Bronchial epithelial cell (primary cell): ENCODE results near the gene RD3L. TPM values are rescaled to one million over a fixed set of nuclear protein-coding genes. Genes with fewer than 3 reads are reported as not detected.

ENCODE experiments used
- DNase-seq: peaks from one replicate; pipeline ENCODE4 v3.0.0-alpha.2; 2010; ENCODE audit warnings: low read depth
- FAIRE-seq: peaks from 2 replicates; lab custom pipeline; 2011; peaks lifted over from hg19 to GRCh38; lab: Jason Lieb, UNC
- H3K27me3 ChIP-seq: 2 replicates; pipeline ENCODE4 v1.5.1; 2011; ENCODE audit warnings: low read length; ENCODE audit not compliant: control insufficient read depth, insufficient read depth
- H3K36me3 ChIP-seq: 2 replicates; pipeline ENCODE4 v1.5.1; 2011; ENCODE audit warnings: low read length; ENCODE audit not compliant: control insufficient read depth, insufficient read depth
- H3K4me3 ChIP-seq: 2 replicates; pipeline ENCODE4 v1.5.1; 2011; ENCODE audit warnings: mild to moderate bottlenecking, low read depth, low read length, control low read depth
- total RNA-seq: library from RNA; depleted of rRNA; stranded (reverse); fragments of >200 nt; gene quantifications from 2 replicates; pipeline ENCODE4 v1.2.1, GENCODE V29; 2014
- TF ChIP-seq, protein P1 (sequence below): IDR thresholded peaks from 2 replicates; pipeline ENCODE4 v1.5.1; 2011; ENCODE audit warnings: mild to moderate bottlenecking, moderate library complexity, low read length, control low read depth, inconsistent platforms; ENCODE audit not compliant: insufficient read depth, severe bottlenecking

Gene RD3L
- total RNA-seq, 1 donor from 2014 or later = not detected

DNA sequence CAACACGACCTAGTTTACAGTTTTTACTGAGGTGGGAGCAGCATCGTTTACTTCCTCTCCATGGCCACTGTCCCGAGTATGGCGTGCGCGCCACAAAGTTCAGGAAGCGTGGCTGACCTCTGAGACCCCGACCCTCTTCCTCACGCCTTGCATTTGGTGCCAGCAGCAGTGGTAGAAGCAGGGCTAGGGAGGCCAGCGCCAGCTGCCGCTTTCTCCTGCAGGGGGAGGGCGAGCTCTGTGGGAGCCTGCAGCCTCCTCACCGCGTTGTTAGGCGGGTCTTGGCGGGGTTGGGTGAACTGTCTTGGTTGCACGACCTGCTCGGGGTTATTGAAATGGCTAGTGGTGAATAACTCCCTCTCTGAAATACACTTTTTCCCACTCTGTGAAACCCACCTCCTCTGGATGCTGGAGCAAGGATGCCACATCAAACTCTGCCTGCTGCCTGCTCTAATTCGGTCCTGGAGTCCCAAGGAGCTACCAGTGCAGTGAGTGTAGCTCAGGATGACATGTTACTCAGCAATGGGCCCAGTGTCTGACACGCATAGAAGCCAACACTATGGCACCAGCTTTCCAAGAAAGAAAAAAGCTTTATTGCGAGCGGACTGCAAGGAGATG is 36.4 kb downstream of the RD3L start:
- Histone ChIP-seq H3K36me3 (no peaks in the 10 kb centered on the region), H3K27me3 (no peaks in the 10 kb centered on the region), H3K4me3 (no peak overlapping the region)
- DNase-seq (no peak), FAIRE-seq (no peak)
- TF ChIP-seq, protein P1, sequence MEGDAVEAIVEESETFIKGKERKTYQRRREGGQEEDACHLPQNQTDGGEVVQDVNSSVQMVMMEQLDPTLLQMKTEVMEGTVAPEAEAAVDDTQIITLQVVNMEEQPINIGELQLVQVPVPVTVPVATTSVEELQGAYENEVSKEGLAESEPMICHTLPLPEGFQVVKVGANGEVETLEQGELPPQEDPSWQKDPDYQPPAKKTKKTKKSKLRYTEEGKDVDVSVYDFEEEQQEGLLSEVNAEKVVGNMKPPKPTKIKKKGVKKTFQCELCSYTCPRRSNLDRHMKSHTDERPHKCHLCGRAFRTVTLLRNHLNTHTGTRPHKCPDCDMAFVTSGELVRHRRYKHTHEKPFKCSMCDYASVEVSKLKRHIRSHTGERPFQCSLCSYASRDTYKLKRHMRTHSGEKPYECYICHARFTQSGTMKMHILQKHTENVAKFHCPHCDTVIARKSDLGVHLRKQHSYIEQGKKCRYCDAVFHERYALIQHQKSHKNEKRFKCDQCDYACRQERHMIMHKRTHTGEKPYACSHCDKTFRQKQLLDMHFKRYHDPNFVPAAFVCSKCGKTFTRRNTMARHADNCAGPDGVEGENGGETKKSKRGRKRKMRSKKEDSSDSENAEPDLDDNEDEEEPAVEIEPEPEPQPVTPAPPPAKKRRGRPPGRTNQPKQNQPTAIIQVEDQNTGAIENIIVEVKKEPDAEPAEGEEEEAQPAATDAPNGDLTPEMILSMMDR = no peak

DNA sequence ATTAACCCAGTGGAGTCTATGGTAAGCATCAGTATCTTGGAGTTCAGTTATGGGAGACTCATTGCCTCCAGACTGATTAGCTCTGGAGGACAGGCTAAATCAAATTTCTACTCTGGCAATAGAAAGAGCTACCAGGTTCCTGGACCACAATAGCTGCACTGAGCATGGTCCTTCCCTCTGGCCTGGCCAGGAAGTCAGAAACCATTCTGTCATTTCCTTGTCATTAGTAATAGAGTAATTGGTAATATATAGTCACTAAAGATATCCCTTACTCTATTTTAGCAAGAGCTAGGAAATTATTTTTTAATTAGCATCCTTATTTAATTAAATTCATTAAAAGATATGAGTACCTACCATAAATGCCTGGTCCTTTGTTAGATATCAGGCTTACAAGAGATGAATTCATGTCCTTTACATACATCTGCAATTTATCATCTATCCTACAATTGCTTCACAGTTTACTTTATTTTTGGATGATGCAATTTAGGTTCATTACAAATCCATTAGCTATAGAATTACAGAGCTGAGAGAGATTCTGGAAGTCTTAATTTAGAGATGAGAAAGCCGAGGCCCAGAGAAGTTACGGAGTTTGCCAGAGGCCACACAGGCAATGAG is 37.7 kb downstream of the RD3L start:
- Histone ChIP-seq H3K4me3 (no peak overlapping the region), H3K27me3 (no peaks in the 10 kb centered on the region), H3K36me3 (no peaks in the 10 kb centered on the region)
- DNase-seq = no peak
- TF ChIP-seq, protein P1 = no peak
- no peak for FAIRE-seq

DNA sequence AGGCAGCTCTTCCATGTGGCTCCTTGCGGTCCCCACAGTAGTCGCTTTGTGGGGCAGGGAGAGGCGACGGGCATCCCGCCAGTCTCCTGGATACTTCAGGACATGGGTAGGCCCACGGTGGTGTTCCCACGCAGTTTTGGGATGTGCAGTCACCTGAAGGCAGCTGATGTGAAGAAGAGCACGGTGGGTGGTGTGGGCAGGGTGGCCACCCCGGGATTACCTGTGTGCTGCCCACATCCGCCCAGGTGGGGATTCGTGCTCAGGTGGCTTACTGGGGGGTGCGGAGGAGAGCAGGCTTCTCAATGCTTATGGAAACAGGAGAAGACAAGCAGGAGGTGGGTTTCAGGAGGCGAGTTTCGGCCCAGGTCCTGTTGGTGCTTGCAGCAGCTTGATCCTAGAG is 42.5 kb downstream of the RD3L start:
- DNase-seq (peak; percentile 47), FAIRE-seq (no peak)
- Histone ChIP-seq H3K36me3 (no peaks in the 10 kb centered on the region), H3K4me3 (no peak overlapping the region), H3K27me3 (no peaks in the 10 kb centered on the region)
- TF ChIP-seq, protein P1 = no peak

DNA sequence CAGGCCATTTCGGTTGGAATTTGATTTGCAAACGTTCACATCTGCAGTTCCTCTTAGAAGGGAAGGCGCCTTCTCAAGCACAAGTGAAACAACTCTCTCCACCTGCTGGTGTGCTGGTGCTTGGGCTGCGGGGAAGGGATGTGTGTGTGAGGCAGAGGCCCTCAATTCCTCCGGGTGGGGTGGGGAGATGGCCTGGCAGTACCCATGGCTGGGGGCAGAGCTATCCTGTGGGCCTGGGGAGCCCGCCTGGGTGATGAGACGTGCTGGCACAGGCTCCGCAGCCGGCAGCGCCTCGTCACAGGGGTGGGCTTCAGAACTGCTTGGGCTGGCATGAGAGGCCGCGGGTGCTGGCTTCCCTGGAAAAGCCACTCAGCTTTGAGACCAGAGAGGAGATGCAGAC is 43.0 kb downstream of the RD3L start:
- Histone ChIP-seq H3K27me3 (no peaks in the 10 kb centered on the region), H3K4me3 (no peak overlapping the region), H3K36me3 (no peaks in the 10 kb centered on the region)
- no peak for DNase-seq
- FAIRE-seq = no peak
- TF ChIP-seq, protein P1 = no peak

DNA sequence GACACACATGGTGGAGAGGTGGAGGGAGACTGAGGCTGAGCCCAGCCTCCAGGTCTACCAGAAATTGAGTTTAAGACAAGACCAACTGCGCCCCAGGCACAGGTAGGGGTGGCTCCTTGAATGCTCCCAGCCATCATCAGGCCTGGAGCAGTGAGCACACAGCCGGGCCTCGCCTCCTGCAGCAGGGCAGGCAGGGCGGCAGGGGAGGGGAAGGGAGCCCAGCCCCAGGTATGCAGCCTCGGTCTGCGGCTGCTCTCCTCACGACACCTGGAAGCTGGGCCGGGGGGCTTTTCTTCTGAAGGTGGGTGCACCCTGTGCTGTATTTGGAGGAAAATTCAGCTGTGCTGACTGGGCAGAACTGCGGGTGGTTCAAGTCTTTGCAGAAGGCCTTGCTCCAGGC is 43.6 kb downstream of the RD3L start:
- no peak for DNase-seq
- H3K4me3 ChIP-seq = no peak overlapping the region
- H3K27me3 ChIP-seq = no peaks in the 10 kb centered on the region
- FAIRE-seq = no peak
- H3K36me3 ChIP-seq = no peaks in the 10 kb centered on the region
- TF ChIP-seq, protein P1 = no peak
